GM10266 (cell line): ENCODE data around the gene MACF1.
A peak's percentile ranks its signal among the peaks of the same experiment; 100 is the strongest.

Experiments used
- DNase-seq: peaks from one replicate; pipeline ENCODE4 v3.0.0; 2012; ENCODE audit errors: extremely low spot score
- TF ChIP-seq, protein P1 (sequence below): IDR thresholded peaks from 2 replicates; pipeline ENCODE4 v1.5.1; 2012; ENCODE audit warnings: mild to moderate bottlenecking, low read depth; ENCODE audit not compliant: control insufficient read depth, insufficient read depth; ENCODE audit errors: missing control alignments

MACF1 gene

GRCh38 chr1:39229504-39229903 lies 25.0 kb downstream of the MACF1 start:
- TF ChIP-seq, protein P1, sequence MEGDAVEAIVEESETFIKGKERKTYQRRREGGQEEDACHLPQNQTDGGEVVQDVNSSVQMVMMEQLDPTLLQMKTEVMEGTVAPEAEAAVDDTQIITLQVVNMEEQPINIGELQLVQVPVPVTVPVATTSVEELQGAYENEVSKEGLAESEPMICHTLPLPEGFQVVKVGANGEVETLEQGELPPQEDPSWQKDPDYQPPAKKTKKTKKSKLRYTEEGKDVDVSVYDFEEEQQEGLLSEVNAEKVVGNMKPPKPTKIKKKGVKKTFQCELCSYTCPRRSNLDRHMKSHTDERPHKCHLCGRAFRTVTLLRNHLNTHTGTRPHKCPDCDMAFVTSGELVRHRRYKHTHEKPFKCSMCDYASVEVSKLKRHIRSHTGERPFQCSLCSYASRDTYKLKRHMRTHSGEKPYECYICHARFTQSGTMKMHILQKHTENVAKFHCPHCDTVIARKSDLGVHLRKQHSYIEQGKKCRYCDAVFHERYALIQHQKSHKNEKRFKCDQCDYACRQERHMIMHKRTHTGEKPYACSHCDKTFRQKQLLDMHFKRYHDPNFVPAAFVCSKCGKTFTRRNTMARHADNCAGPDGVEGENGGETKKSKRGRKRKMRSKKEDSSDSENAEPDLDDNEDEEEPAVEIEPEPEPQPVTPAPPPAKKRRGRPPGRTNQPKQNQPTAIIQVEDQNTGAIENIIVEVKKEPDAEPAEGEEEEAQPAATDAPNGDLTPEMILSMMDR: no peak
- no peak for DNase-seq

- peak; percentile 52 for DNase-seq
- TF ChIP-seq, protein P1: no peak
These were observed 26.0 kb downstream of the MACF1 start for GRCh38 chr1:39230261-39231190.

DNA sequence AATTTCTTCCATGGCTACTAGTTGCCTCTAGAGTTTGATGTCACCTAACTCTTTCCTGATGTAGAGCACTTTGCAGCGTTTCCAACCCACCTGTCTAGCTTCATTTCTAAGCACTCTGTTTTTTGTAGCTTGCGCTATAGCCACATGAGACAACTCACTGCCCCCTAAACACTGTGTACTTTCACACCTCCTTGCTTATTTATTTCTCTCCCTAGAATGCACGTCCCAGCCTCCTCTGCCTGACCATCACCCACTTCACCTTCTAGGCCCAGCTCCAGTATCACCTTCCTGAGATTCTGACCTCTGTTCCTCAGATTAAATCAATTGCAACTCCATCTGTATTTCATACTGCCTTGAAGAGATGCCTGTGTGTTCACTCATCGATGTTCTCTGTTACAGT lies 32.5 kb downstream of the MACF1 start:
- TF ChIP-seq, protein P1: no peak
- no peak for DNase-seq

GRCh38 chr1:39238476-39238875 lies 34.0 kb downstream of the MACF1 start:
- DNase-seq: no peak
- TF ChIP-seq, protein P1: no peak

GRCh38 chr1:39239968-39240367 lies 35.5 kb downstream of the MACF1 start:
- no peak for DNase-seq
- TF ChIP-seq, protein P1: no peak

DNA sequence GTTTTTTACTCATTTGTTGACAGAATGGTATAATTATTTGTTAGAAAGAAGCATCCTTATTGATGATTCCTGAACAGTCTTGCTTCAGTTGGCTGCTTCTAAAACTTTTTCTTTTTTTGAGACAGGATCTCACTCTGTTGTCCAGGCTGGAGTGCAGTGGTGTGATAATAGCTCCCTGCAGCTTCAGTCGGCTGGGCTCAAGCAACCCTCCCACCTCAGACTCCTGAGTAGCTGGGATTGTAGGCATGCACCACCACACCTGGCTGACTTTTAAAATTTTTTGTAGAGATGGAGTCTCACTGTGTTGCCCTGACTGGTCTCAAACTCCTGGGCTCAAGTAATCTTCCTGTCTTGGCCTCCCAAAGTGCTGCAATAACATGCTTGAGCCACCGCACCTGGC lies 38.8 kb downstream of the MACF1 start:
- TF ChIP-seq, protein P1: no peak
- DNase-seq: no peak
